ENCODE measurements around the gene ITPRID1.

GRCh38 chr7:31613604-31614003 lies 99.7 kb downstream of the ITPRID1 start:
- TF ChIP-seq CTCF (IDR thresholded peaks at IDR 0.05) = no peak
- no peak for TF ChIP-seq EZH2 (IDR thresholded peaks at IDR 0.05; ENCODE audit: borderline replicate concordance, insufficient read depth, low read depth, low read length, poor library complexity, severe bottlenecking)

All from B cell (primary cell).